HG03575 (cell line): ENCODE data around the gene UNC93A.

ENCODE experiments used
- ATAC-seq: cut with Tn5 transposase; IDR thresholded peaks from one replicate; pipeline ENCODE4 v1.9.1; 2021; ENCODE audit not compliant: unreplicated experiment, insufficient number of reproducible peaks, low FRiP score; ENCODE audit errors: extremely low read depth

Gene UNC93A

DNA sequence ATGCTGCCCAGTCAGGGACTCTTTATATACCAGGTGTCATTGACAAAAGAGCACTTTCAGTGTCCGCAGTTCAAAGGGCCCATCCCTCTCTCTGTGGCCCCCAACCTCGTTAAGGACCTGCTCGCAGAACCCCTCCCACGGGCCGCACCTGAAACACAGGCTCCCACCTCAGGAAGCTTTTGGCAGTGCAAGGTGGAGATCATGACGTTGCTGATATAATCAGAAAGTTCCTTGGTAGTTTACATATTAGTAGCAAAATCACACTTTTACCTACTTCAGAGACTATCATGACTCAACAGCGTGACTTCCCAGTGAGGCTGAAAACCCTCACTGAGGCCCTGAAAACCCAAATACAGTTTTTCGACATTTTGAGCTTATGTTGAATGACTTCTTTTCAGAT is 37.9 kb downstream of the UNC93A start:
- no peak for ATAC-seq

DNA sequence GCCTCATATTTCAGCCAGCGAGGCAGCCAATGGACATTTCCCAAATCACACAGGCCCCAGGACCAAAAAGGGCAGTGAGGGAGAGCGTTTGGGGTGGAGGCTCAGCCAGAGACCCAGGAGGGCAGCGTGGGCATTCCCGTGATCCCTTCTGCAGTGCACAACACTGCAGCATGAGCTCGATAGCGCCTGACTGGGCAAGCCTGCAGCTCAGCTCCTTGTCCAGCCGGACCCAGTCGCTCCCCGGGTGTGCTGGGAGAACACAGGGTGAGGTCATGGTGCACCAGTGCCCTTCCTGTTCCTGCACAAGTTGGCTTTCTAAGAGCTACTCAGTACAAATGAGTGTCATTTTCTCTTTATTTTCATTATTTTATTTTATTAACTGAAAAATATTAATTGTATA is 39.6 kb downstream of the UNC93A start:
- ATAC-seq, result no peak

DNA sequence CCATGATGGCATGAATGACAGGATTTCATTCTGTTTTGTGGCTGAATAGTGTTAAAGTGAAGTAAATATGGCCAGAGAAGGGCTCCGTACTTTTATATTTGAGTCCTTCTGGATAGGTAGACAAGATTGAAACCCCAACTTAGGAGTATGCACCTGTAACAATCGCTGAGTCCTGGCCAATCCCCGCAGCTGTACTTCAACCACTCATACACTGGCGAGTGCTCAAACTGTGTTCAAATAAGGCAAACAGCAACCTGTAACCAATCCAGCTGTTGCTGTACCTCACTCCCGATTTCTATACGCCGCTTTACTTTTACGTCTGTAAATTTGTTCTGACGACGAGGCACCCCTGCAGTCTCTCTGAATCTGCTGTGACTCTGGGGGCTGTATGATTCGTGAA is 40.5 kb downstream of the UNC93A start:
- ATAC-seq, result no peak

DNA sequence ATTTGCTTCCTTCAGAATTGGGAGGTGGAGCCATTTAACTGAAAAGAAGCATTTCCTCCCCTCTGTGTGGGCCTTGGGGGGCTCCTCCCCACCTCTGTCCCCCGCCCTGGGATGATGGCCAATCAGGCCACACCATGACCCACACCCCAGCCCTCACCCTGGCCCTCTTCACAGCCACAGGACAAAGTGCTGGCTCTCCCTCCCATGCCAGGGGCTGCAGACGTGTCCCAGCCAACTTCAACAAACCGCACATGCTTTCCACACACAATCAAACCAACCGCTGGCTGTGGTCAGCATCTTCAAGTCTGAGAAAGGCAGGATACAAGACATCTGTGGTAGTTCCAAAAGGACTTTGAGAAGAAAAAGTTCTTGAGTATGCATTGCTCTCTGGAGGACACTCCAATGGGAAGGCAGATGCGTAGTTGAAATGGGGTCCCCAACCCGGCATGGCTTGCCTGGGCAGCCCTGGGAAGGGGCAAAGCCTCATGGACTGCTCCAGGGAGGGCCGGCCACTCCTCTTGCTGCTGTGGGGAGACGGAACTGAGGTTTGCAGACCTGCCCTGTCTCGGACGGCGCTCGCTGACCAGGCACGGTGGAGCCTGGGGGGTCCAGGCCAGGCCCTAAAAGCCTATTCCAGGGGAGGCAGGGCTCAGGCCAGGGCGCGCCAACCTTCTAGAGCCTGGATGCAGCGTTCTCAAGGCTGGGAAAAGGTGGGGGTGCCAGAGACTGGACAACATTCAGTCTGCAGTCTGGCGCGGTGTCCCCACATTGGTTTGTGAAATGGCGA is 45.9 kb downstream of the UNC93A start:
- no peak for ATAC-seq

DNA sequence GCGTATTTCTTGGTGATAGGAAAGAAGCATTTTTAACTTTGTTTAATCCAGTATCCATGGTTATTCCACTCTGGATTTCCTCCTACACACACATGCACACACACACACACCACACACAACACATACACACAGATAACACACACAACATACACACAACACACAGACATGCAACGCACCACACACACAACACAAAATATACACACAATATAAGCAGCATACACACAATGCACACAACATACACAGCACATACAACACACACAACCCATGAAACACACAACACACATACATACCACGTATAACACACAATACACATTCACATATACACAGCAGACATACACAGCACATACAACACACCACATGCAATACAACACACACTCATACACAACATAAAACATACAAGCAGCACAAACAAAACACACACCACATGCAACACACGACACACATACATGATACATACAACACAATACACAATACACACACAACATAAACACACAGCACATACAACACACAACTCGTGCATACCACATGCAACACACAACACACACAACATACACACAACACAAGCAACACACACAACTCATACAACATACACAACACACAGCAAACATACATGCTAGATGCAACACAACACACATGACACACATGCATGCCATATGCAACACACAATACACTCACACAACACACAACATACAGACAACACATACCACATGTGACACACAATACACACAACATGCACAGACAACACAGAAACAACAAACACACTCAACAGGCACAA is 46.7 kb downstream of the UNC93A start:
- no peak for ATAC-seq

DNA sequence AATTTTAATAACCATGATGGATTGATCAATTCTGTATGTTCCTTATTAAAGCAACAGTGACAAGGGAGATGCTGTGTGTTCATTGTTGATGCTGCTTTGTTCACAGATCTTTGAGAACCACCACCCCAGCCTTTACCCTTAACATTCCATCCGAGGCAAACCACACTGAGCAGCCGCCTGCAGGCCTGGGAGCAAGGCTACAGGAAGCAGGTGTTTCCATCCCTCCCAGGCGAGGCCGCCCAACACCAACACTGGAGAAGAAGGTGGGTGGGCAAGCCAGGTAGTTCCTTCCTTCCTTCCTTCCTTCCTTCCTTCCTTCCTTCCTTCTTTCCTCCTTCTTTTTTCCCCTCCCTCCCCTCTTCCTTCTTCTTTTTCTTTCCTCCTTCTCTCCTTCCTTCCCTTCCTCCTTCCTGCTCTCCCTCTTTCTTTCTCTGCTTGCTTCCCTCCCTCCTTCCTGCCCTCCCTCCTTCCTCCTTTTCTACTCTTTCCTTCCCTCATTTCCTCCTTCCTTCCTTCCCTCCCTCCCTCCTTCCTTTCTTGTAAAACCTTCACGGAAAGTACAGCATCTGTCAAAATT is 47.5 kb downstream of the UNC93A start:
- no peak for ATAC-seq

DNA sequence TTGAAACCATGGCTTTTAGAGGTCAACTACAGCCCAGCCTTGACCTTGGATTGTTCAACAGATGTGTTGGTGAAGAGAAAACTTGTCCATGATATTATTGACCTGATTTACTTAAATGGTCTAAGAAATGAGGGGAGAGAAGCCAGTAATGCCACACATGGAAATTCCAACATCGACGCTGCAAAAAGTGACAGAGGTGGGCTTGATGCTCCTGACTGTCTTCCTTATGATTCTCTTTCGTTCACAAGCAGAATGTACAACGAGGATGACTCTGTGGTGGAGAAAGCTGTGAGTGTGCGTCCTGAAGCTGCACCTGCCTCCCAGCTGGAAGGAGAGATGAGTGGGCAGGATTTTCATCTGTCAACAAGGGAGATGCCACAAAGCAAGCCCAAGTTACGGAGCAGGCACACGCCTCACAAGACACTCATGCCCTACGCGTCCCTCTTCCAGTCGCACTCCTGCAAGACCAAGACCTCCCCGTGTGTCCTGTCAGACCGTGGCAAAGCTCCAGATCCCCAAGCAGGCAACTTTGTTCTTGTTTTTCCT is 50.0 kb downstream of the UNC93A start:
- ATAC-seq, result no peak

DNA sequence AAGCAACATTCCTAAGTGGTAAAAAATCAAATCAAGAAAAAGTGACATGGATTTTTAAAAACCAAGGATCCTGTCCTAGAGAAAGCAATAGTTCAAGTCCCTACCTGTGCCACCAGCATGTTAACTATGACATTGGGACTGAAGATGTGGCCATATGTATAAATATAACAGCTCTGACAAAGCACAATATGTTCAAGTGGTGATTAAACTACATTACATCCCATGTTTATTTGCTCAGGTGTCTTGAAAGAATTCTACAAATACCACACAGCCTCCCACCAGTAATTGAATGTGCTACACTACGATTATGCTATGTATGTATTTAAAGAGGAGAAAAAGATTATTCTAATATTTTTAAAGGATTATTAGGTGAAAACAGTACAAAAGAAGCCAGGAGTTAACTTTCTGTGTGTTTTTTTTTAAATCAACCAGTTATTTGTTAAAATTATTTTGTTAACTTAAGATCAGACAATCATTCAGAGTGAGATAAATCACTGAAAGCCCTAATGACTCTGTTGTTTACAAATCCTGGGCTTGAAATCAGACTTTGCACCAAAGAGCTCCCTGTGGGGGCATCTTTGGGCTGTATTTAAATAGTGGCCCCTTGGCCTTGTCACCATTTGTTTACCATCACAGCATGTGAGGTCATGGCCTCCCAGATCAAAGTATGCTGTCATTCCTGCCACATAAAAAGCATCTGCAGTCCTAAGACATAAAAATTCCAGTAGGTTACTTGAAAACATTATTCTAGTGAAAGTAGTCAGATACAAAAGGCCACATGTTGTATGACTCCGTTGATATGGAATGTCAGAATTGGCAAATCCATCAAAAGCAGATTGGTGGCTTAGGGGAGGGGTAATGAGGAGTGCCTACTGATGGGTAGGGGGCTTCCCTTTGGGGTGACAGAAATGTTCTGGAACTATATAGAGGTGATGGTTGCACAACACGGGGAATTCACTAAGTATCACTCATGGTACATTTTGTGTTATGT is 50.8 kb downstream of the UNC93A start:
- no peak for ATAC-seq

DNA sequence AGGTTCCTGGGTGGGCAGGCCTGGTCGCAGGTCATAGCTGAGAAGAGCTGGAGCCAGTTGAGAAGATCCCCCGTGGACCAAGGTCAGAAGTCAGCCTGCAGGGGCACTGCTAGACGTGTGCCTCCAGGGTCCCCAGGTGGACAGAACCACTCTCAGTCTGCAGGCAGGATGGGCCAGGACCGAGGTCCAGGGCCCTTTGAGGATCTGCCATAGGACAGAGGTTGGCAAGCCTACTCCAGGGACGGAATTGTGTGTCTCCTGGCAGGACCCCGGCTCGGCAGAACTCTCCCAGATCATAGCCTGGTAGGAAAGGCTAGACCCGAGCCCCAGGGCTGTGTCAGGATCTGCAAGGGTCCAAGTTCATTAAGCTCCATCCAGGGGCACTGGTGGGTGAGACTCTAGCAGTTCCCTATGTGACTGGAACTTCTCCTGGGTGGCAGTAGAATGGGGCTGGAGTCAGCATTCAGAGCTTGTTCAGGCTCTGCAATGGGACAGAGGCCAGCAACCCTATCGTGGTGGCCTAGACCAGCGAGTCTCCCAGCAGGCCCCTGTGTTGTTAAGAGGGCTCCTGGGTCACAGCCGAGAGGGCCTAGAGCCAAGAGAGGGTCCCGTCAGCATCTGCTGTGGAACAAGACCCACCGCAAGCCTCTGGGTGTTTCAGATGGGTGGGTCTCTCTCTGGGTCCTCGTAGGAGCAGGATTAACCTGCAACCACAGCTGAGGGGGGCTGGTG is 51.9 kb downstream of the UNC93A start:
- ATAC-seq, result no peak

DNA sequence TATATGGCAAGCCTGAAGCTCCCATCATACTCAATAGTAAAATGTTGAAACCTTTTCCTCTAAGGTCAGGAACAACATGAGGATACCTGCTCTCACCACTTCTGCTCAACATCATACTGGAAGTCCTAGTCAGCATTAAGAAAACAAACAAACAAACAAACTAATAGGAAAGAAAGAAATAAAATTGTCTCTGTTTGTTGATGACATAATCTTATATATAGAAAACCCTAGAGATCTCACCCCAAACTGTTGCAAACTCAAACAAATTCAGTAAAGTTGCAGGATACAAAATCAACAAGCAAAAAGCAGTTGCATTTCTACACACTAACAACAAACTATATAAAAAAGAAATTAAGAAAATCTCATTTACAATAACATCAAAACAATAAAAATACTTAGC is 54.2 kb downstream of the UNC93A start:
- no peak for ATAC-seq

DNA sequence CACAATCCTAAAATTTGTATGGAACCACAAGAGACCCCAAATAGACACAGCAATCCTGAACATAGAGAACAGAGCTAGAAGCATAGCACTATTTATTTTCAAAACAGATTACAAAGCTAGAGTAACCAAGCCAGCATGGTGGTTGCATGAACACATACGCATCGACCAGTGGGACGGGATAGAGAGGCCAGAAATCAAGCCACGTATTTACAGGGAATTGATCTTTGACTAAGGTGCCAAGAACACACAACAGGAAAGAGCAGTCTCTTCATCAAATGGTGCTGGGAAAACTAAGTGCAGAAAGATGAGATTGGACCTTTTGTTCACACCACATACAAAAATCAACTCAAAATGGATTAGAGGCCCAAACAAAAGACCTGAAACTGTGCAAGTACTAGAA is 54.8 kb downstream of the UNC93A start:
- ATAC-seq, result no peak

DNA sequence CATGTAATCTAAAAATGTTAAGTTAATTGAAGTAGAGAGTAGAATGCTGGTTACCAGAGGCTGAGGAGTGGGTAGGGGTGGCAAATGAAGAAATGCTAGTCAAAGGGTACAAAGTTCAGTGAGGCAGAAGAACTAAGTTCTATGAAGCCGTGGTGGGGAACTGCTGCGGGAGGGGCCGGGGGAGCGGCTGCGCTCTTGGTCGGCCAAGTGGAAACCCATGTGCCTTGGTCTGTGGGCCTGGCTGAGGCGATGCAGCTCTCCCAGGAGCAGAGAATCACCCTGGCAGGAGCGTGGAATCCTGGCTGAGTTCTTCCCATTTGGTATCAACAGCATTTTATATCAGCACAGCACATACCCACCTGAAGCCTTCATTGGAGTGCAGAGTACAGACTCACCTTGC is 56.1 kb downstream of the UNC93A start:
- ATAC-seq, result no peak

DNA sequence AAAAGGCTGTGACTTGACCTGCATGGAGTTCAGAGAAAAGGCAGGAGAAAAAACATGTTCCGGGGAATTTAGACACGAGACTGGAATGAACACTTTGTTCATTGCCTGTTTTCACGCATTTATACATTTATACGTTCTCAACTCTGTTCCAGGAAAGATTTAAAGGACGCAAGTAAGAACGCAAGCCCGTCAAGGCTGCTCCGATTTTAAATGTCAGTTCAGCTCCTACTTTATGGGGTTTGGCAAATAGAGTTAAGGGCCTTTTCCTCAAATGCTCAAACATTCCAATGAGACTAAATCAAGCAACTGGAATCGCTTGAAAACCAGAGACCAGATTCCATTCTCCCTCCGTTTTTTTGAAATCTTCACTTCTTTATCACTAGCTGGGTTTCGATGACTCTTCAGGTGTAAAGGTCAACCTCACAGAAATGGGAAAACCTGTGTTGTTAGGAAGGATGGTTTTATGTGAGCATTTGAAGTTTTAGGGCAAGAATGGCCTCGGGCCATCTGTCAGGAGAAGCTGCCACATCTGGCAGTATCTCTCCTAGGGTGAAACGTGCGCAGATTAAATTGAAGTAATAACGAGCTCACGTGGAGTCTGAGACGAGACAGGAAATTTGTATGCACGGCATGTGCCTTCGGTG is 58.6 kb downstream of the UNC93A start:
- no peak for ATAC-seq

DNA sequence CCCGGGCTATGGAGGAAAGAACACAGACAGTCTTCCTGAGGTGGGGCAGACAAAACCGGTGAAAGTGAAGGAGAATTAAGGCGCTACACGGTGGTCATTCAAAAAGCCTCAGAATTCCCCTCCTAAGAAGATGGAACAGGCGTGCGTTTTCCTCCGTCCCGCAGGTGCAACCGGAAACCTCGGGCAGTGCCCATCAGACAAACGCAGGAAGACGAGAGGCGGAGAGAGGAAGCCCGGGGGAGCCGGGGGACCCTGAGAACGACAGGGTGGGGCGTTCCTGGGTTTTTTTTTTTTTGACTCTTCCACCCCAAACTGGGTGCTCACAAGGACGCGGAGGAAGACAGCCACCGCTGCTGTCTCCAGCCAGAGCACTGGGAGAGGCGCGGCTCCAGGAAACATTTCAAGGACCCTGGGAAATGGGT is 59.2 kb downstream of the UNC93A start:
- no peak for ATAC-seq

DNA sequence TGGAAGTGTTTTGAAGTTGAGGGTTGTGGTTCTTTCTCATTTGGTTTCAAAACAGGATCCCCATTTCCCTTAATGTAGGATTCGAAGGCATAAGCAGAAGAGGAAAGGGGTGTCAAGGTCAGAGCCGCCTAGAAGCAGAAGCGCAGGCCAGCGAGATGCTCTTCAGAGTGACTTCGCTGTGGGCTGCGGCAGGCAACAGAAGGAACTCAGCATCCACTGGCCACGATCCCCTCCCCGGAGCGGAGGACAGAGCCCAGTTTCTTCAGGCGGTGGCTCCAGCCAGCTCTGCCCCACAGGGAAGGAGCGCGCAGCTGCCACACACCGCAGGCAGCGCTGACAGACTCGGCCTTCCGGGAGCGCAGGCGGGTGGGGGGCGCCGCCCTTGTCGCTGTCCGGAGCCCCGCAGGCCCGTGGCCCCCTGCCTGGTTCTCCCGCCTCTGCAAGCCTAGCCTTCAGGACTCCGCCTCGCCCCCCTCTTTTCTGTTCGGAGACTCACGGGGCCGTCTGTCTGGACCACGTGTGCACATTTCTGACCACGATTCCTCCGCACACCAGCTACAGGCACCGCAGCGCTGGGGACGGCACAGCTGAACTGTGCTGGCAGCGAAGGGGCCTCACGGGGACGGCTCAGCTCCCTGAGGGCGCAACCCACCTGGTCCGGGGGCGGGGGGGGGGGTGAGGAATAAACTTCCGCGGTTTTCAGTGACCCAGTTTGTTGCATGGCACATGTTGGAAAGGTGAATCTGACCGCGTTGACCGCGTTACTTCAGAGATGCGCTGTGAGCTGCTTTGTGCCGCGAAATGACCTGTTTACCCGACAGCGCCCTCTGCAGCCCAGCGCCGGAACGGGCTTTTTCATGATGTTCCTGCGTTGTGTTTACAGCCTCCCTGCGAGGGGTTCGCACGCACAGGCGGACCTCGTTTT is 59.9 kb downstream of the UNC93A start:
- ATAC-seq, result no peak

DNA sequence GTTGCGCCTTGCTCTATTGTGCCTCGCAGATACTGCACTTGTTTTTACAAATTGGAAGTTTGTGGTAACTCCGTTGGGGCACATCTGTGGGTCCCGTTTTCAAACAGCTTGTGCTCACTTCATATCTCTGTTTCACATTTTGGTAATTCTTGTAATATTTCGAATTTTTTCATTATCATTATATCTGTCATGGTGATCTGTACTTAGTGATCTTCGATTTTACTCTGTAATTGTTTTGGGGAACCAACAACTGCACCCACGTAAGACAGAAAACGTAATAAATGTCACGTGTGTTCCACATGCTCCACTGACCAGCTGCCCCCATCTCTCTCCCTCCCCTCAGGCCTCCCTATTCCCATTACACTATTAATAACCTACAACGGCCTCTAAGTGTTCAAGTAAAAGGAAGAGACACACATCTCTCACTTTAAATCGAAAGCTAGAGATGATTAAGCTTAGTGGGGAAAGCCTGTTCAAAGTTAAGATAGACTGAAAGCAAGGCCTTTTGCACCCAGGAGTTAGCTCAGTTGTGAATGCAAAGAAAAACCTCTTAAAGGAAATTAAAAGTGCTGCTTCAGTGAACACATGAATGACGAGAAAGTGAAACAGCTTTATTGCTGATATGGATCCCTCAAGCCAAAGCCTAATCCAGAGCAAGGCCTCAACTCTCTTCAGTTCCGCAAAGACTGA is 60.7 kb downstream of the UNC93A start:
- no peak for ATAC-seq
